K562 (cell line): ENCODE results near the gene XPR1. TPM values are rescaled to one million over a fixed set of nuclear protein-coding genes. Genes with fewer than 3 reads are reported as not detected.

Experiments used
- C11orf30 ChIP-seq: fragments of 450-650 bp; IDR thresholded peaks from 2 replicates; pipeline ENCODE4 v1.6.1; 2016; ENCODE audit warnings: low read depth, mild to moderate bottlenecking
- DACH1 ChIP-seq: fragments of 450-650 bp; IDR thresholded peaks from 2 replicates; pipeline ENCODE4 v1.6.1; 2018; ENCODE audit not compliant: partially characterized antibody
- FOXM1 ChIP-seq, 2 experiments: fragments of 450-650 bp in 1 of 2; sonication (generic) in 1 of 2; formaldehyde crosslinking in 1 of 2; IDR thresholded peaks; 2 replicates each; pipeline versions ENCODE4 v1.6.1 to v1.9.0; 2017 to 2022; ENCODE audit warnings: low read depth in 2 of 2, mild to moderate bottlenecking in 2 of 2, missing genetic modification reagents in 1 of 2, moderate library complexity in 1 of 2
- HMGN3 ChIP-seq: IDR thresholded peaks from 2 replicates; pipeline ENCODE4 v1.6.1; 2011; ENCODE audit warnings: borderline replicate concordance, low read depth, mild to moderate bottlenecking, mixed read lengths, low read length; ENCODE audit not compliant: insufficient read length; ENCODE audit errors: extremely low read depth
- KAT2B ChIP-seq: IDR thresholded peaks from one replicate; pipeline ENCODE4 v1.6.1; 2012; ENCODE audit warnings: low read depth, mild to moderate bottlenecking, control low read depth, inconsistent platforms, low read length, moderate library complexity
- KDM4B ChIP-seq, 2 experiments: fragments of 450-650 bp in 1 of 2; sonication (generic) in 1 of 2; IDR thresholded peaks; 2 replicates each; pipeline ENCODE4 v1.6.1; 2016 to 2017; ENCODE audit warnings: borderline replicate concordance in 2 of 2, antibody characterized with exemption in 1 of 2, low read depth in 1 of 2, mild to moderate bottlenecking in 1 of 2
- POLR2B ChIP-seq: fragments of 450-650 bp; IDR thresholded peaks from 2 replicates; pipeline ENCODE4 v1.6.1; 2018; ENCODE audit warnings: low read depth; ENCODE audit not compliant: partially characterized antibody
- RBM39 ChIP-seq: fragments of 200-400 bp; formaldehyde crosslinking; optimal IDR thresholded peaks from 2 replicates; pipeline ENCODE3; 2018; ENCODE audit warnings: low read depth, low read length
- RHOXF2B ChIP-seq: fragments of 250-450 bp; sonication (Bioruptor Pico); conservative IDR thresholded peaks from 2 replicates; pipeline ENCODE4 v1.5.1; 2021
- TOE1 ChIP-seq, 2 experiments: fragments of 450-650 bp in 1 of 2; sonication (generic) in 1 of 2; formaldehyde crosslinking in 1 of 2; IDR thresholded peaks; 2 replicates each; pipeline versions ENCODE4 v1.7.1 to v1.8.0; 2016 to 2022; ENCODE audit warnings: borderline replicate concordance in 2 of 2, mild to moderate bottlenecking in 2 of 2, antibody characterized with exemption in 1 of 2, inconsistent platforms in 1 of 2, low read depth in 1 of 2, missing genetic modification reagents in 1 of 2, moderate library complexity in 1 of 2
- ZNF551 ChIP-seq: fragments of 250-450 bp; sonication (Bioruptor Pico); IDR thresholded peaks from 2 replicates; pipeline ENCODE4 v1.5.0; 2021; ENCODE audit warnings: mild to moderate bottlenecking, moderate library complexity
- ZNF780A ChIP-seq: fragments of 250-450 bp; sonication (Bioruptor Pico); IDR thresholded peaks from 2 replicates; pipeline ENCODE4 v1.5.0; 2021; ENCODE audit warnings: mild to moderate bottlenecking
- polyA plus RNA-seq, 8 experiments: library from polyadenylated mRNA; depleted of rRNA in 4 of 8; stranded (reverse) in 5 of 8; unstranded in 3 of 8; fragments of >200 nt; fragmentation: Nextera tagmentation in 2 of 8; fragmentation: Illumina TruSeq in 1 of 8; extraction: Ambion mirVana in 2 of 8; extraction: Trizol in 1 of 8; gene quantifications; 2 replicates each; pipeline versions ENCODE4 v1.2.1 to v1.2.3, GENCODE V29; 2011 to 2014; ENCODE audit warnings: inconsistent platforms in 1 of 8, missing spikeins in 1 of 8
- total RNA-seq, 7 experiments: library from RNA; depleted of rRNA in 6 of 7; stranded (reverse); fragments of >200 nt in 6 of 7; fragmentation: Illumina TruSeq in 2 of 7; extraction: Trizol in 2 of 7; gene quantifications; 2 replicates each; pipeline versions ENCODE4 v1.2.1 to v1.2.3, GENCODE V29; 2011 to 2021; ENCODE audit warnings: low replicate concordance in 1 of 7
- TF ChIP-seq, protein P1 (sequence below): fragments of 250-450 bp; sonication (Bioruptor Pico); IDR thresholded peaks from 2 replicates; pipeline ENCODE4 v1.4.0; 2020; ENCODE audit warnings: mild to moderate bottlenecking, moderate library complexity
- TF ChIP-seq, protein P2 (sequence below), 3 experiments: fragments of 200-800 bp in 1 of 3; sonication (Bioruptor generic) in 1 of 3; sonication (generic) in 1 of 3; formaldehyde crosslinking in 1 of 3; IDR thresholded peaks; 2 replicates each; pipeline versions ENCODE4 v1.6.1 to v1.8.0; 2016 to 2022; ENCODE audit warnings: mild to moderate bottlenecking in 2 of 3, missing compliant biosample characterization in 2 of 3, missing genetic modification characterization in 2 of 3, missing genetic modification reagents in 1 of 3
- TF ChIP-seq, protein P3 (sequence below): fragments of 450-650 bp; formaldehyde crosslinking; IDR thresholded peaks from 2 replicates; pipeline ENCODE4 v1.4.0; 2022; ENCODE audit warnings: missing genetic modification characterization

The XPR1 gene
- total and polyA plus RNA-seq, 9 of the 15 experiments (the other 6 are each of a cell fraction or from before 2014, with no cell fraction given) = 3.0 to 66.2 (median 38.6) TPM

DNA sequence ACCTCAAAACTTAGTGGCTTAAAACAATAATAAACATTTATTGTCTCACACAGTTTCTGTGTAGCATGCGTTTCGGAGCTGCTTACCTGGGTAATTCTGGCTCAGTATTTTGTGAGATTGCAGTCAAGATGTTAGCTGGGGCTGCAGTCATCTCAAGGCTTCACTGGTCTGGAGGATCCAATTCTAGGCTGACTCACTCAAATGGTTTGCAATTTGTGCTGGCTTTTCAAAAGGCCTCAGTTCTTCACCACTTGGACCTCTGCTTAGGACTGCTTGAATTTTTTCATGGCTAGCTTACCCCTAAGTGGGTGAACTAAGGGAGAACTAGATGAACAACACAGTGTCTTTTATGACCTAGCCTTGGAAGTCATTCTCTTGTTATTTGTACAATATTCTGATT is 21.0 kb downstream of the XPR1 start (continued):
- TF ChIP-seq, protein P1, sequence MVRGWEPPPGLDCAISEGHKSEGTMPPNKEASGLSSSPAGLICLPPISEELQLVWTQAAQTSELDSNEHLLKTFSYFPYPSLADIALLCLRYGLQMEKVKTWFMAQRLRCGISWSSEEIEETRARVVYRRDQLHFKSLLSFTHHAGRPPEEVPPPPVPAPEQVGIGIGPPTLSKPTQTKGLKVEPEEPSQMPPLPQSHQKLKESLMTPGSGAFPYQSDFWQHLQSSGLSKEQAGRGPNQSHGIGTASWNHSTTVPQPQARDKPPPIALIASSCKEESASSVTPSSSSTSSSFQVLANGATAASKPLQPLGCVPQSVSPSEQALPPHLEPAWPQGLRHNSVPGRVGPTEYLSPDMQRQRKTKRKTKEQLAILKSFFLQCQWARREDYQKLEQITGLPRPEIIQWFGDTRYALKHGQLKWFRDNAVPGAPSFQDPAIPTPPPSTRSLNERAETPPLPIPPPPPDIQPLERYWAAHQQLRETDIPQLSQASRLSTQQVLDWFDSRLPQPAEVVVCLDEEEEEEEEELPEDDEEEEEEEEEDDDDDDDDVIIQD = no peak
- TF ChIP-seq C11orf30 (no peak), KAT2B (no peak), TOE1 (IDR thresholded peaks at IDR 0.05; ENCODE audit: borderline replicate concordance) (no peak), TOE1 (CRISPR knock-in tag; IDR thresholded peaks at IDR 0.05; ENCODE audit: borderline replicate concordance, low read depth) (no peak), KDM4B (IDR thresholded peaks at IDR 0.05; ENCODE audit: borderline replicate concordance in 2 of 2, low read depth in 1 of 2) (no peak), RHOXF2B (CRISPR knock-in tag) (no peak), FOXM1 (IDR thresholded peaks at IDR 0.05; ENCODE audit: low read depth) (no peak), FOXM1 (CRISPR knock-in tag; IDR thresholded peaks at IDR 0.05; ENCODE audit: low read depth) (no peak), RBM39 (no peak), POLR2B (no peak), DACH1 (no peak), ZNF780A (CRISPR knock-in tag) (no peak), ZNF551 (no peak), HMGN3 (no peak)
- TF ChIP-seq, protein P2, sequence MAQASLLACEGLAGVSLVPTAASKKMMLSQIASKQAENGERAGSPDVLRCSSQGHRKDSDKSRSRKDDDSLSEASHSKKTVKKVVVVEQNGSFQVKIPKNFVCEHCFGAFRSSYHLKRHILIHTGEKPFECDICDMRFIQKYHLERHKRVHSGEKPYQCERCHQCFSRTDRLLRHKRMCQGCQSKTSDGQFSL (CRISPR knock-in tag; IDR thresholded peaks at IDR 0.05) = no peak
- TF ChIP-seq, protein P2 (tag; IDR thresholded peaks at IDR 0.05) = no peak
- TF ChIP-seq, protein P3, sequence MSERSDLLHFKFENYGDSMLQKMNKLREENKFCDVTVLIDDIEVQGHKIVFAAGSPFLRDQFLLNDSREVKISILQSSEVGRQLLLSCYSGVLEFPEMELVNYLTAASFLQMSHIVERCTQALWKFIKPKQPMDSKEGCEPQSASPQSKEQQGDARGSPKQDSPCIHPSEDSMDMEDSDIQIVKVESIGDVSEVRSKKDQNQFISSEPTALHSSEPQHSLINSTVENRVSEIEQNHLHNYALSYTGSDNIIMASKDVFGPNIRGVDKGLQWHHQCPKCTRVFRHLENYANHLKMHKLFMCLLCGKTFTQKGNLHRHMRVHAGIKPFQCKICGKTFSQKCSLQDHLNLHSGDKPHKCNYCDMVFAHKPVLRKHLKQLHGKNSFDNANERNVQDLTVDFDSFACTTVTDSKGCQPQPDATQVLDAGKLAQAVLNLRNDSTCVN (CRISPR knock-in tag) = no peak
